ENCODE measurements around the gene SND1. TPM values are rescaled to one million over a fixed set of nuclear protein-coding genes. Genes with fewer than 3 reads are reported as not detected.

Gene SND1
- total and polyA plus RNA-seq, 2 donors (not counting 3 experiments of a cell fraction or from before 2014, with no cell fraction given), result 116 to 249 TPM

- TF ChIP-seq MAX (IDR thresholded peaks at IDR 0.05; ENCODE audit: insufficient read depth, insufficient read length) (no peak), POLR2A (IDR thresholded peaks at IDR 0.05; ENCODE audit: low read depth, low read length) (no peak), GATA2 (IDR thresholded peaks at IDR 0.05; ENCODE audit: insufficient read depth, insufficient read length, low read depth, low read length) (no peak), EZH2 (IDR thresholded peaks at IDR 0.05; ENCODE audit: borderline replicate concordance, low read depth, low read length, severe bottlenecking) (no peak), CTCF (IDR thresholded peaks at IDR 0.05; ENCODE audit: extremely low read depth in 1 of 2, insufficient read depth in 1 of 2, low read depth in 1 of 2, low read length in 2 of 2) (no peak), FOS (IDR thresholded peaks at IDR 0.05; ENCODE audit: borderline replicate concordance, insufficient read depth, low read length) (no peak), POLR2AphosphoS5 (IDR thresholded peaks at IDR 0.05; ENCODE audit: insufficient read depth, low read depth, low read length) (no peak), JUN (IDR thresholded peaks at IDR 0.05; ENCODE audit: borderline replicate concordance, insufficient read depth, insufficient read length, low read depth) (no peak), MYC (IDR thresholded peaks at IDR 0.05; ENCODE audit: low read depth, low read length) (no peak)
- intact Hi-C loops (cut with micrococcal nuclease), result no loop called here
- H3K36me3 ChIP-seq (ENCODE audit: control insufficient read depth in 2 of 2, extremely low read depth in 1 of 2, insufficient read depth in 2 of 2, low read length in 2 of 2), result peaks cover 3 to 10% of the 10 kb centered on the region in 2 experiments
- H3K4me1 ChIP-seq (ENCODE audit: control insufficient read depth, extremely low read depth, insufficient read depth, low read length), result peaks cover 23% of the 10 kb centered on the region
- no peak for FAIRE-seq
- no peaks in the 10 kb centered on the region for H3K27me3 ChIP-seq (ENCODE audit: control insufficient read depth in 2 of 2, insufficient read depth in 2 of 2, low read length in 2 of 2)
- H2AFZ ChIP-seq (ENCODE audit: low read depth, low read length), result no peak overlapping the region
- peak; percentile 47 for DNase-seq (ENCODE audit: low read depth, low spot score)
- no TSS peak for BruUV-seq (replicated peaks)
- H3K9me3 ChIP-seq (replicated peaks; ENCODE audit: control insufficient read depth, insufficient read depth, low read length), result no peaks in the 10 kb centered on the region
- ChIA-PET POLR2A (interaction anchor here (1.2 kb wide), 1 partner anchor 9 kb away, joined by 3 read pairs; no protein-coding TSS in a partner anchor), CTCF (interaction anchor here (1.4 kb wide), 1 partner anchor 45 kb away, joined by 4 read pairs; no protein-coding TSS in a partner anchor)
- H4K20me1 ChIP-seq (replicated peaks; ENCODE audit: control insufficient read depth, extremely low read depth, insufficient read depth, low read length), result no peaks in the 10 kb centered on the region
- H3K9me1 ChIP-seq (replicated peaks; ENCODE audit: control insufficient read depth, extremely low read depth, insufficient read depth, low read length), result no peaks in the 10 kb centered on the region
- H3K4me2 ChIP-seq (ENCODE audit: insufficient read depth, low read length), result no peak overlapping the region
- peaks cover 17% of the 10 kb centered on the region for H3K79me2 ChIP-seq (ENCODE audit: control insufficient read depth, insufficient read depth, low read length)
- no peak overlapping the region for H3K4me3 ChIP-seq (replicated peaks in 1 of 3; ENCODE audit: insufficient read depth in 1 of 3, low read depth in 1 of 3, low read length in 3 of 3)
- H3K27ac ChIP-seq (ENCODE audit: insufficient read depth, low read depth, low read length), result no peak overlapping the region
- H3K9ac ChIP-seq (replicated peaks; ENCODE audit: extremely low read depth, insufficient read depth, low read length), result no peak overlapping the region
- dilution Hi-C loops (cut with MboI; ENCODE audit: extremely low pct_ligation_motif_present, low sequenced_read_pairs), result no loop called here
These were observed 236.4 kb downstream of the SND1 start for GRCh38 chr7:127888411-127888810.

Measured in endothelial cell of umbilical vein (primary cell).